AG10803 (cell line): ENCODE data around the gene PIGC.

ENCODE experiments used
- DNase-seq: peaks from one replicate; pipeline ENCODE4 v3.0.0; 2010; ENCODE audit warnings: low read depth
- H3K4me3 ChIP-seq: 2 replicates; pipeline ENCODE4 v1.5.1; 2011; ENCODE audit warnings: mild to moderate bottlenecking, low read length, control low read depth
- CTCF ChIP-seq: conservative IDR thresholded peaks from 2 replicates; pipeline ENCODE4 v1.5.1; 2011; ENCODE audit warnings: mild to moderate bottlenecking, low read length, control low read depth, inconsistent platforms

PIGC gene

GRCh38 chr1:172443666-172444453 is at the start of gene PIGC:
TSS of gene PIGC (minus strand) at chr1:172444069. CDS start at chr1:172442622, 1,447 bp downstream.
- peak; percentile 84 for DNase-seq

GRCh38 chr1:172492421-172492820 is 48.6 kb upstream of the PIGC start:
- H3K4me3 ChIP-seq, result no peak overlapping the region
- no peak for TF ChIP-seq CTCF
- DNase-seq, result no peak

More at GRCh38 chr1:172443666-172444453, at the start of gene PIGC:
- H3K4me3 ChIP-seq, result peak within 1 kb of the TSS; percentile 83
- TF ChIP-seq CTCF, result peak; percentile 92

GRCh38 chr1:172489847-172490246 is 46.0 kb upstream of the PIGC start:
- no peak overlapping the region for H3K4me3 ChIP-seq
- TF ChIP-seq CTCF, result no peak
- DNase-seq, result no peak

- no peak overlapping the region for H3K4me3 ChIP-seq
- no peak for TF ChIP-seq CTCF
- DNase-seq, result no peak
Measured at GRCh38 chr1:172488393-172488792, 44.5 kb upstream of the PIGC start.

GRCh38 chr1:172487550-172487949 is 43.7 kb upstream of the PIGC start:
- no peak for DNase-seq
- no peak for TF ChIP-seq CTCF
- no peak overlapping the region for H3K4me3 ChIP-seq

- DNase-seq, result no peak
- H3K4me3 ChIP-seq, result no peak overlapping the region
- no peak for TF ChIP-seq CTCF
Measured at GRCh38 chr1:172486805-172487454, 43.1 kb upstream of the PIGC start.

GRCh38 chr1:172485626-172486025 is 41.8 kb upstream of the PIGC start:
- H3K4me3 ChIP-seq, result no peak overlapping the region
- no peak for TF ChIP-seq CTCF
- no peak for DNase-seq
